Measurements from ENCODE around the gene TIAM2. TPM values are rescaled to one million over a fixed set of nuclear protein-coding genes. Genes with fewer than 3 reads are reported as not detected.
A peak's percentile ranks its signal among the peaks of the same experiment; 100 is the strongest.
"Not testable (repeated sequence)": the region's sequence is repeated elsewhere in the genome, so short reads cannot be mapped to it uniquely, and the experiment has no call there.

Gene TIAM2
- total RNA-seq, 1 donor from 2014 or later, result 3.7 TPM

DNA sequence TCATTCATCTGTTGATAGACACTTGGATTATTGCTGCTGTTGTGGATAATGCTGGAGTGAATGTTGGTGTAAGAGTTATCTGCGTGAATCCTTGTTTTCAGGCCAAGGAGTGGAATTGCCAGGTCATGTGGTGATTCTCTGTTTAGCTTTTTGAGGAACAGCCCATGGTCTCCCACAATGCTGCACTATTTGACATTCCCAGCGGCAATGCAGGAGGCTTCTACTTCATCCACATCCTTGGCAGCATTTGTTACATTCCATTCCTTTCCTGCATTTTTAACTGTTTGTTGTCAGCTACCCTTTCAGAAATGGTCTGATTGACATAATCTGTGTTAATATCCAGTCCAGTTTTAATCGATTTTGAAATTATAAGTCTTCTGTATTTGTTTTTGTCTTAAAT, 217.0 kb downstream of the TIAM2 start:
- intact Hi-C loops (cut with DNase I), result no loop called here
- no peaks in the 10 kb centered on the region for H3K36me3 ChIP-seq

DNA sequence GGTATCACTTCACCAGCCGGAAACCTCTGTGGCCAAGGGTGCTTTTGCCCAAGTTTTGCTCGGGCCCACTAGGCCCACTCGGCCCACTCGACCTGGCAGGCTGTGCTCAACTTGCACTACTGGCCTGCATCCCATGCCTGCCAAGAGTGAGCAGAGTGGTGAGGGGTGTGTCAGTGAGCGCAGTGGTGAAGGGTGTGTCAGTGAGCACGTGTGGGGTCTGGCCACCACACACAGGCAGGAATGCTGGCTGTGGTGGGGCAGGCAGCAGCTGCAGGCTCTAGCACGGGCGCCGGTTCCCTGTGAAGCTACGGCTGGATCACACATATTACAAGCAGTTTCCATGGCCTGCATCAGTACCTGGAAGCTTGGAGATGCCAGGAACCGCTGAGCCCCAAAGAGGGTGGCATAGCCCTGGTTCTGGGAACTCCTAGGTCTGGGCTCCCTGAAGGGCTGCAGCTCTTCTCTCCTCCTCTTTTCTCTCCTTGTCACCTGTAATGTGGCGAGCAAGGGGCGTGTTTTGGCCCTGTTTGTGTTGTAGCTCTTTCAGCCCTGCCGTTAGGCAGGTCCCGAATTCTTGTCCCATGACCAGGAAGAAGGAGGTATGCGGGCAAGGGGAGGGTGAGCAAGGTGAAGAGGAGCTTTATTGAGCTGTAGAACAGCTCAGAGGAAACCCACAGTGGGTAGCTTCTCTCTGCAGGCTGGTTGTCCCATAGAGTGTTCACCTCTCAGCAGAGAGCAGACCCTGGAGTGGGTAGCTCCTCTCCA, 217.7 kb downstream of the TIAM2 start:
- DNase-seq (ENCODE audit: low spot score in 2 of 2), result no peak
- Histone ChIP-seq H3K4me3 (no peak overlapping the region), H3K36me3 (no peaks in the 10 kb centered on the region), H3K9me3 (no peaks in the 10 kb centered on the region), H3K4me1 (no peaks in the 10 kb centered on the region), H3K27me3 (no peaks in the 10 kb centered on the region), H3K27ac (no peak overlapping the region)
- TF ChIP-seq, protein P1, sequence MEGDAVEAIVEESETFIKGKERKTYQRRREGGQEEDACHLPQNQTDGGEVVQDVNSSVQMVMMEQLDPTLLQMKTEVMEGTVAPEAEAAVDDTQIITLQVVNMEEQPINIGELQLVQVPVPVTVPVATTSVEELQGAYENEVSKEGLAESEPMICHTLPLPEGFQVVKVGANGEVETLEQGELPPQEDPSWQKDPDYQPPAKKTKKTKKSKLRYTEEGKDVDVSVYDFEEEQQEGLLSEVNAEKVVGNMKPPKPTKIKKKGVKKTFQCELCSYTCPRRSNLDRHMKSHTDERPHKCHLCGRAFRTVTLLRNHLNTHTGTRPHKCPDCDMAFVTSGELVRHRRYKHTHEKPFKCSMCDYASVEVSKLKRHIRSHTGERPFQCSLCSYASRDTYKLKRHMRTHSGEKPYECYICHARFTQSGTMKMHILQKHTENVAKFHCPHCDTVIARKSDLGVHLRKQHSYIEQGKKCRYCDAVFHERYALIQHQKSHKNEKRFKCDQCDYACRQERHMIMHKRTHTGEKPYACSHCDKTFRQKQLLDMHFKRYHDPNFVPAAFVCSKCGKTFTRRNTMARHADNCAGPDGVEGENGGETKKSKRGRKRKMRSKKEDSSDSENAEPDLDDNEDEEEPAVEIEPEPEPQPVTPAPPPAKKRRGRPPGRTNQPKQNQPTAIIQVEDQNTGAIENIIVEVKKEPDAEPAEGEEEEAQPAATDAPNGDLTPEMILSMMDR (IDR thresholded peaks at IDR 0.05), result no peak
- intact Hi-C loops (cut with DNase I), result no loop called here

More for the DNA sequence above, 217.0 kb downstream of the TIAM2 start:
- Histone ChIP-seq H3K27ac (no peak overlapping the region), H3K4me3 (no peak overlapping the region), H3K9me3 (no peaks in the 10 kb centered on the region), H3K27me3 (no peaks in the 10 kb centered on the region), H3K4me1 (no peaks in the 10 kb centered on the region)
- no peak for DNase-seq (ENCODE audit: low spot score in 2 of 2)
- TF ChIP-seq, protein P1 (IDR thresholded peaks at IDR 0.05), result no peak

DNA sequence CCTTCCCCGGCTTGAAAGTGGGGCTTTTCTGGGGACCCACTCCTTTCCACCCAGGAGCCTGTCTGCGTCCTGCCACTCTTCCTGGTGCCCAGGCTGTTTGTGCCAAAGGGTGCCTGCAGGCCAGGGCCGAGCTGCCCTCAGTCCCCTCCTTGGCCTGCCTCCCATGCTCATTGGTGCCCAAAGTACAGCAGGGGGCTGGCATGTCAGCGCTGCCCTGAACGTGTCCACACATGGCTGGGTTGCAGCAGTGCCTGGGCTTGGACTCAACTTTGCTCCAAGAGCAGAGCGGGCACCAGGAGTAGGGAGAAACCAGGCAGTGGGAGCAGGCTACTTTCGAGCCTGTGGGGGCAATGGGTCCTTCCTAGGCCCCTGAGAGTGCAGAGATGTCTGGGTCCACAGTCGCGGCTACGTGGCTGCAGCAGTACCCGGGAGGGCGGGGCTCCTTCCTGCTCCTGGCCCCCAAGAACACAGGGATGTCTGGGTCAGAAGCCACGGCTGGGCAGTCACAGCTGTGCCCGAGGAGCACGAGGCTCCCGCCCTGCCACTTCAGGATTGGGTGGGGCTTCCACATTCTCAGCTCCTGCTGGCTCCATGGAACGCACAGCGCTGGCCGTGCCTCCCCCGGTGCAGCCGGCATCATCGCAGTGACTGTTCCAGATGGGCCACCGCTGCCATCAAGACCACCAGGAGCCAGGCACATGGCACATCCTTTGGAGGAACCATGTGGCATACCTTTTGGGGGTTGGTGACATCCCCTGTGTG, 218.7 kb downstream of the TIAM2 start:
- intact Hi-C loops (cut with DNase I), result no loop called here
- Histone ChIP-seq H3K4me3 (no peak overlapping the region), H3K4me1 (no peaks in the 10 kb centered on the region), H3K27me3 (no peaks in the 10 kb centered on the region), H3K27ac (no peak overlapping the region), H3K9me3 (no peaks in the 10 kb centered on the region), H3K36me3 (no peaks in the 10 kb centered on the region)
- TF ChIP-seq, protein P1 (IDR thresholded peaks at IDR 0.05), result no peak
- DNase-seq (ENCODE audit: low spot score in 2 of 2), result no peak

GRCh38 chr6:155215906-155216305, 220.8 kb downstream of the TIAM2 start:
- H3K27me3 ChIP-seq, result no peaks in the 10 kb centered on the region
- H3K4me1 ChIP-seq, result peaks cover 11 to 14% of the 10 kb centered on the region in 2 donors
- TF ChIP-seq, protein P1 (IDR thresholded peaks at IDR 0.05), result no peak
- H3K9me3 ChIP-seq, result no peaks in the 10 kb centered on the region
- no peak for DNase-seq (ENCODE audit: low spot score in 2 of 2)
- no peak overlapping the region for H3K27ac ChIP-seq
- H3K4me3 ChIP-seq, result no peak overlapping the region
- no peaks in the 10 kb centered on the region for H3K36me3 ChIP-seq
- intact Hi-C loops (cut with DNase I), result no loop called here

DNA sequence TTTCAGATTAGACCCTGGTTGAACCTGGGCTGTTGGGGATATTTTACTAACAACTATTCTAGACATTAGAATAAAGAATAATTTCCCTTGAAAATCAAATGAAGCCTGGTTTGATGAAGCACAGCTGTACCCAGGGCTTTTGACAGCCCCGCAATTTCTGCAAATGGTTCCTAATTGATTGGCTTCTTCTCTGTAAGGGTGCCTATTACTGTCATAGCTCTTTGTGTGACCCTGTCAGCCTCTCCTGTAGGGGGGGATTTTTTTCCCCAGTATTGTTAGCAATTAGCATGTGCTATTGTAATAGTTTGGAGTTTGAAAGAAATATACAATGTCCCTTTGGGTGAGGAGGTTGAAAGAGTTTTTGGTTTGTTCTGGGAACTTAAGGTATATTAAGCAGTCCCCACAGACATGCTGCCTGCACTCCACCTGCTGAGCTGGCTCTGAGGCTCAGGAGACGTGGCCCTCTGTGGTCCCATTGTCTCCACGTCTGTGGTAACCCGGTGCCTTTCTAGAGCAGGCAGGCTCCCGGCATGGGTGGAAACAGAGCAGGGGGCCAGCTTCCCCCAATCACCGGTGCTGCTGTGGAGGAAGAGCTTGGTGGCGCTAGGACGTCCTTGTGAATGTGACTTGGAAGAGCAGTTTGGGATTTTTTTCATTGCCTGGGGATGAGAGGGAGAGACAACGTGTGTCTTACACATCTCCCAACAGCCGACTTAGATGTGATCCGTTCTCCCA, 221.4 kb downstream of the TIAM2 start:
- H3K27ac ChIP-seq, result no peak overlapping the region
- intact Hi-C loops (cut with DNase I), result no loop called here
- no peaks in the 10 kb centered on the region for H3K36me3 ChIP-seq
- H3K9me3 ChIP-seq, result no peaks in the 10 kb centered on the region
- TF ChIP-seq, protein P1 (IDR thresholded peaks at IDR 0.05), result no peak
- no peaks in the 10 kb centered on the region for H3K27me3 ChIP-seq
- DNase-seq (ENCODE audit: low spot score in 2 of 2), result no peak
- H3K4me1 ChIP-seq, result peaks cover 11 to 14% of the 10 kb centered on the region in 2 donors
- no peak overlapping the region for H3K4me3 ChIP-seq

- H3K4me3 ChIP-seq; intact Hi-C loops (cut with DNase I); H3K9me3 ChIP-seq; DNase-seq (ENCODE audit: low spot score in 2 of 2); H3K27me3 ChIP-seq; H3K36me3 ChIP-seq: not testable (repeated sequence)
- Histone ChIP-seq H3K27ac (peak overlapping the region in 1 of 2 donors; percentile 81), H3K4me1 (peaks cover 11 to 14% of the 10 kb centered on the region in 2 donors)
These were observed 223.6 kb downstream of the TIAM2 start for GRCh38 chr6:155218711-155219110.

Data from ascending aorta (tissue), 2 donors.